HG03280 (cell line): ENCODE data around the gene GAK.

Experiments
- ATAC-seq: cut with Tn5 transposase; IDR thresholded peaks from one replicate; pipeline ENCODE4 v1.9.1; 2021; ENCODE audit warnings: mild to moderate bottlenecking, moderate library complexity; ENCODE audit not compliant: unreplicated experiment

Gene GAK

GRCh38 chr4:874971-875817 lies 56.9 kb downstream of the GAK start:
- no peak for ATAC-seq

- ATAC-seq: no peak
Observed at GRCh38 chr4:874056-874455, 58.1 kb downstream of the GAK start.

- no peak for ATAC-seq
Observed at GRCh38 chr4:872241-872981, 59.7 kb downstream of the GAK start.

GRCh38 chr4:871484-871883 lies 60.6 kb downstream of the GAK start:
- no peak for ATAC-seq

GRCh38 chr4:870951-871350 lies 61.2 kb downstream of the GAK start:
- no peak for ATAC-seq

- no peak for ATAC-seq
Observed at GRCh38 chr4:869776-870175, 62.3 kb downstream of the GAK start.

- no peak for ATAC-seq
Observed at GRCh38 chr4:868421-868820, 63.7 kb downstream of the GAK start.

- ATAC-seq: no peak
Observed at GRCh38 chr4:867526-868250, 64.4 kb downstream of the GAK start.

GRCh38 chr4:866761-867390 lies 65.2 kb downstream of the GAK start:
- ATAC-seq: no peak

GRCh38 chr4:866068-866760 lies 65.9 kb downstream of the GAK start:
- ATAC-seq: no peak

GRCh38 chr4:865572-865971 lies 66.5 kb downstream of the GAK start:
- no peak for ATAC-seq

GRCh38 chr4:865121-865465 lies 67.0 kb downstream of the GAK start:
- no peak for ATAC-seq

- ATAC-seq: no peak
Observed at GRCh38 chr4:864456-865120, 67.5 kb downstream of the GAK start.

- no peak for ATAC-seq
Observed at GRCh38 chr4:860561-860960, 71.6 kb downstream of the GAK start.

GRCh38 chr4:859496-859895 lies 72.6 kb downstream of the GAK start:
- ATAC-seq: no peak

GRCh38 chr4:858831-859451 lies 73.2 kb downstream of the GAK start:
- ATAC-seq: no peak

GRCh38 chr4:858041-858481 lies 74.1 kb downstream of the GAK start:
- ATAC-seq: no peak

- no peak for ATAC-seq
Observed at GRCh38 chr4:857461-857860, 74.7 kb downstream of the GAK start.

GRCh38 chr4:856225-856901 lies 75.8 kb downstream of the GAK start:
- ATAC-seq: no peak
